ENCODE results near the gene FBP2.
"Not testable (repeated sequence)": the region's sequence is repeated elsewhere in the genome, so short reads cannot be mapped to it uniquely, and the experiment has no call there.

FBP2 gene

GRCh38 chr9:94603259-94604160 is 9.9 kb upstream of the FBP2 start:
- DNase-seq: peak; percentile 28

- DNase-seq: no peak
Measured at GRCh38 chr9:94602666-94603065, 9.0 kb upstream of the FBP2 start.

GRCh38 chr9:94600715-94601114 is 7.1 kb upstream of the FBP2 start:
- no peak for DNase-seq

- DNase-seq: no peak
Measured at GRCh38 chr9:94600258-94600657, 6.6 kb upstream of the FBP2 start.

- DNase-seq: no peak
Measured at GRCh38 chr9:94599102-94599501, 5.5 kb upstream of the FBP2 start.

- DNase-seq: not testable (repeated sequence)
Measured at GRCh38 chr9:94592683-94593082, 941 bp downstream of the FBP2 start.

- DNase-seq: no peak
Measured at GRCh38 chr9:94591876-94592275, 1.7 kb downstream of the FBP2 start.

- not testable (repeated sequence) for DNase-seq
Measured at GRCh38 chr9:94591046-94591545, 2.5 kb downstream of the FBP2 start.

GRCh38 chr9:94588681-94589080 is 4.9 kb downstream of the FBP2 start:
- DNase-seq: no peak

GRCh38 chr9:94586814-94587213 is 6.8 kb downstream of the FBP2 start:
- DNase-seq: no peak

GRCh38 chr9:94586316-94586715 is 7.3 kb downstream of the FBP2 start:
- no peak for DNase-seq

- DNase-seq: no peak
Measured at GRCh38 chr9:94584555-94584954, 9.1 kb downstream of the FBP2 start.

- DNase-seq: no peak
Measured at GRCh38 chr9:94581728-94582127, 11.9 kb downstream of the FBP2 start.

GRCh38 chr9:94577571-94577970 is 16.1 kb downstream of the FBP2 start:
- DNase-seq: no peak

- DNase-seq: peak; percentile 4
Measured at GRCh38 chr9:94577036-94577435, 16.6 kb downstream of the FBP2 start.

- DNase-seq: no peak
Measured at GRCh38 chr9:94576131-94576530, 17.5 kb downstream of the FBP2 start.

GRCh38 chr9:94568972-94569712 is 24.5 kb downstream of the FBP2 start:
- DNase-seq: no peak

- DNase-seq: no peak
Measured at GRCh38 chr9:94568250-94568889, 25.3 kb downstream of the FBP2 start.

GRCh38 chr9:94567271-94567670 is 26.4 kb downstream of the FBP2 start:
- no peak for DNase-seq

GRCh38 chr9:94566550-94566949 is 27.1 kb downstream of the FBP2 start:
- DNase-seq: no peak

- DNase-seq: not testable (repeated sequence)
Measured at GRCh38 chr9:94564279-94564678, 29.3 kb downstream of the FBP2 start.

- no peak for DNase-seq
Measured at GRCh38 chr9:94563548-94563947, 30.1 kb downstream of the FBP2 start.

GRCh38 chr9:94560237-94560636 is 33.4 kb downstream of the FBP2 start:
- no peak for DNase-seq
